HS-5 (cell line): ENCODE results near the gene CASZ1.

Source experiments
- DNase-seq: peaks from one replicate; pipeline ENCODE4 v3.0.0-alpha.2; 2012; ENCODE audit warnings: low read depth

CASZ1 gene

GRCh38 chr1:10775763-10776162 lies 20.7 kb downstream of the CASZ1 start:
- DNase-seq, result no peak

GRCh38 chr1:10774615-10775310 lies 21.7 kb downstream of the CASZ1 start:
- DNase-seq, result no peak

GRCh38 chr1:10773851-10774614 lies 22.4 kb downstream of the CASZ1 start:
- DNase-seq, result no peak

- no peak for DNase-seq
Observed at GRCh38 chr1:10773376-10773775, 23.1 kb downstream of the CASZ1 start.

GRCh38 chr1:10772711-10773110 lies 23.7 kb downstream of the CASZ1 start:
- no peak for DNase-seq

GRCh38 chr1:10771789-10772188 lies 24.7 kb downstream of the CASZ1 start:
- no peak for DNase-seq

GRCh38 chr1:10768552-10768951 lies 27.9 kb downstream of the CASZ1 start:
- no peak for DNase-seq

- no peak for DNase-seq
Observed at GRCh38 chr1:10767282-10767681, 29.2 kb downstream of the CASZ1 start.

- DNase-seq, result no peak
Observed at GRCh38 chr1:10765734-10766478, 30.5 kb downstream of the CASZ1 start.

- no peak for DNase-seq
Observed at GRCh38 chr1:10765304-10765703, 31.1 kb downstream of the CASZ1 start.

- no peak for DNase-seq
Observed at GRCh38 chr1:10764296-10764798, 32.1 kb downstream of the CASZ1 start.

GRCh38 chr1:10762875-10763274 lies 33.6 kb downstream of the CASZ1 start:
- DNase-seq, result no peak

- no peak for DNase-seq
Observed at GRCh38 chr1:10762153-10762523, 34.3 kb downstream of the CASZ1 start.

GRCh38 chr1:10761503-10762152 lies 34.8 kb downstream of the CASZ1 start:
- no peak for DNase-seq

GRCh38 chr1:10760566-10761502 lies 35.6 kb downstream of the CASZ1 start:
- DNase-seq, result no peak

- no peak for DNase-seq
Observed at GRCh38 chr1:10759413-10760200, 36.8 kb downstream of the CASZ1 start.

GRCh38 chr1:10756842-10757241 lies 39.6 kb downstream of the CASZ1 start:
- no peak for DNase-seq

- no peak for DNase-seq
Observed at GRCh38 chr1:10755970-10756521, 40.4 kb downstream of the CASZ1 start.

GRCh38 chr1:10754568-10755329 lies 41.7 kb downstream of the CASZ1 start:
- DNase-seq, result no peak
